Stomach (tissue), 9 donors: ENCODE data around the gene APOL2. TPM values are rescaled to one million over a fixed set of nuclear protein-coding genes. Genes with fewer than 3 reads are reported as not detected.

ENCODE experiments used
- DNase-seq, 2 donors: peaks; one replicate each; pipeline versions ENCODE4 v3.0.0 to v3.0.0-alpha.2; 2013 to 2019
- H3K27ac ChIP-seq, 5 donors: fragments of 200-600 bp in 4 of 5; sonication (generic) in 4 of 5; one replicate each; pipeline ENCODE4 v1.5.1; 2013 to 2019; ENCODE audit warnings: mild to moderate bottlenecking in 1 of 5, moderate library complexity in 1 of 5
- H3K27me3 ChIP-seq, 3 donors: fragments of 200-600 bp; sonication (generic); one replicate each; pipeline ENCODE4 v1.5.1; 2017 to 2019; ENCODE audit warnings: mixed run types in 1 of 3
- H3K36me3 ChIP-seq, 4 donors: fragments of 200-600 bp; sonication (generic); 1 replicate in 3 of 4; 2 replicates in 1 of 4; pipeline ENCODE4 v1.5.1; 2016 to 2019
- H3K4me1 ChIP-seq, 4 donors: fragments of 200-600 bp; sonication (generic); one replicate each; pipeline ENCODE4 v1.5.1; 2016 to 2019
- H3K4me3 ChIP-seq, 4 donors: fragments of 200-600 bp; sonication (generic) in 3 of 4; one replicate each; pipeline ENCODE4 v1.5.1; 2016 to 2019; ENCODE audit warnings: mild to moderate bottlenecking in 1 of 4
- H3K9me3 ChIP-seq, 4 donors: fragments of 200-600 bp; sonication (generic); one replicate each; pipeline ENCODE4 v1.5.1; 2016 to 2019
- CTCF ChIP-seq, 7 experiments: fragments of 450-650 bp in 4 of 7; fragments of 200-600 bp in 3 of 7; sonication (generic) in 3 of 7; IDR thresholded peaks; one replicate each; pipeline ENCODE4 v1.5.1; 2016 to 2019; ENCODE audit warnings: antibody characterized with exemption in 7 of 7, control low read depth in 2 of 7, mild to moderate bottlenecking in 1 of 7
- EP300 ChIP-seq: sonication (generic); formaldehyde crosslinking; IDR thresholded peaks from one replicate; pipeline ENCODE4 v1.6.1; 2017; ENCODE audit warnings: antibody characterized with exemption
- POLR2A ChIP-seq, 4 donors: fragments of 450-650 bp; IDR thresholded peaks; one replicate each; pipeline ENCODE4 v1.6.1; 2016; ENCODE audit warnings: antibody characterized with exemption in 4 of 4, control low read depth in 2 of 4, mild to moderate bottlenecking in 1 of 4, moderate library complexity in 1 of 4
- POLR2AphosphoS5 ChIP-seq, 3 donors: sonication (generic); formaldehyde crosslinking; IDR thresholded peaks; one replicate each; pipeline ENCODE4 v1.6.1; 2016; ENCODE audit warnings: antibody characterized with exemption in 3 of 3
- WGBS, 5 donors: extraction: QIAGEN DNeasy Blood & Tissue Kit in 3 of 5; methylation state at CpG; one replicate each; pipeline versions ENCODE4 v1.1.5 to v1.1.7; 2013 to 2018; 5-methylcytosine and 5-hydroxymethylcytosine counted together
- intact Hi-C: fragments of 100-400 bp; cut with DNase I; formaldehyde crosslinking; loops from one replicate; pipeline ENCODE4 v1.15.1; 2023; ENCODE audit warnings: low total_unique reads
- polyA plus RNA-seq, 3 donors: library from polyadenylated mRNA; stranded (reverse); fragments of 200-250 nt; gene quantifications; one replicate each; pipeline ENCODE4 v1.2.3, GENCODE V29; 2013
- total RNA-seq, 5 donors: library from RNA; depleted of rRNA; stranded (reverse); fragments of >200 nt; gene quantifications; one replicate each; pipeline versions ENCODE4 v1.1.0 to v1.2.3, GENCODE V29; 2014 to 2016
- donor health status: healthy with polysubstance abuse.
- donor health status: Bipolar disorder and iron deficiency.
- donor health status: healthy.

The APOL2 gene
- total and polyA plus RNA-seq, 8 donors = 11.6 to 101 (median 35.5) TPM

GRCh38 chr22:36194385-36194784, 44.9 kb downstream of the APOL2 start:
- Histone ChIP-seq H3K36me3 (no peaks in the 10 kb centered on the region), H3K4me3 (no peak overlapping the region), H3K27ac (no peak overlapping the region), H3K4me1 (peaks cover 0 to 29% (median 12%) of the 10 kb centered on the region in 4 donors), H3K9me3 (no peaks in the 10 kb centered on the region), H3K27me3 (no peaks in the 10 kb centered on the region)
- intact Hi-C loops = no loop called here
- no peak for DNase-seq
- TF ChIP-seq POLR2AphosphoS5 (IDR thresholded peaks at IDR 0.05) = no peak
- TF ChIP-seq CTCF (IDR thresholded peaks at IDR 0.05) = no peak
- TF ChIP-seq EP300 = no peak
- no peak for TF ChIP-seq POLR2A (IDR thresholded peaks at IDR 0.05)
- 78 to 94% (median 85%) methylated on average over 2 of the region's 2 CpGs for WGBS, 5 donors

GRCh38 chr22:36193577-36193976, 45.8 kb downstream of the APOL2 start:
- TF ChIP-seq POLR2A (IDR thresholded peaks at IDR 0.05) (no peak), CTCF (IDR thresholded peaks at IDR 0.05) (no peak), POLR2AphosphoS5 (IDR thresholded peaks at IDR 0.05) (no peak), EP300 (no peak)
- H3K4me1 ChIP-seq = peaks cover 0 to 29% (median 12%) of the 10 kb centered on the region in 4 donors
- 57 to 86% (median 66%) methylated on average over 3 of the region's 3 CpGs for WGBS, 5 donors
- H3K9me3 ChIP-seq = no peaks in the 10 kb centered on the region
- no peak for DNase-seq
- no peak overlapping the region for H3K4me3 ChIP-seq
- no peak overlapping the region for H3K27ac ChIP-seq
- no peaks in the 10 kb centered on the region for H3K36me3 ChIP-seq
- H3K27me3 ChIP-seq = no peaks in the 10 kb centered on the region
- intact Hi-C loops = no loop called here

- H3K4me3 ChIP-seq = no peak overlapping the region
- no peak for DNase-seq
- intact Hi-C loops = no loop called here
- WGBS, 5 donors = 77 to 85% (median 80%) methylated on average over 3 of the region's 3 CpGs
- TF ChIP-seq POLR2AphosphoS5 (IDR thresholded peaks at IDR 0.05) (no peak), POLR2A (IDR thresholded peaks at IDR 0.05) (no peak), CTCF (IDR thresholded peaks at IDR 0.05) (no peak), EP300 (no peak)
- H3K9me3 ChIP-seq = no peaks in the 10 kb centered on the region
- H3K27ac ChIP-seq = no peak overlapping the region
- H3K4me1 ChIP-seq = peaks cover 0 to 29% (median 12%) of the 10 kb centered on the region in 4 donors
- no peaks in the 10 kb centered on the region for H3K27me3 ChIP-seq
- no peaks in the 10 kb centered on the region for H3K36me3 ChIP-seq
Measured at GRCh38 chr22:36193171-36193570, 46.2 kb downstream of the APOL2 start.

- H3K36me3 ChIP-seq = no peaks in the 10 kb centered on the region
- WGBS, 5 donors = 46 to 63% (median 56%) methylated on average over 4 of the region's 4 CpGs
- no peaks in the 10 kb centered on the region for H3K27me3 ChIP-seq
- H3K4me3 ChIP-seq = no peak overlapping the region
- H3K9me3 ChIP-seq = no peaks in the 10 kb centered on the region
- H3K27ac ChIP-seq = no peak overlapping the region
- peaks cover 0 to 23% (median 9%) of the 10 kb centered on the region in 4 donors for H3K4me1 ChIP-seq
- DNase-seq = no peak
- TF ChIP-seq POLR2AphosphoS5 (IDR thresholded peaks at IDR 0.05) (no peak), EP300 (no peak), POLR2A (IDR thresholded peaks at IDR 0.05) (no peak), CTCF (IDR thresholded peaks at IDR 0.05) (no peak)
- intact Hi-C loops = no loop called here
Measured at GRCh38 chr22:36192542-36192941, 46.8 kb downstream of the APOL2 start.
